ENCODE results near the gene PANK3.

DNA sequence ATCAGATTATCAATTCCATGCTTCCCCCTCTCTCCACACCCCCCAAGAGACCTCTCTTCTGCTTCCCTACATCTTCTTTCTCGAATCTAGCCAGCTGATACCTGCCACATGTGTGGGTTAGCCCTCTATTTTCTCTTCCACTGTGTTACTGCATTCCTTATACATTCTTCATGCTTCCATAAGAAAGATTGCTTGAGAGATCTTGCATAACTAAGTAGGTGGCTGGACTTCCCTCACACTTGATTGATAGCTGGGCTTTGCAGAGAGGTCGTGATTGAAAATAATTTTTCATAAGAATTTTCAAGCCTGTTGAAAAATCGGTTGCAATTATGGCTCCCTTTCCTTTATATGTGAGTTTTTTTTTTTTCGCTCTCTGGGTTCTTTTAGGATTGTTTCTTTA lies 33.0 kb upstream of the PANK3 start:
- TF ChIP-seq, protein P1, sequence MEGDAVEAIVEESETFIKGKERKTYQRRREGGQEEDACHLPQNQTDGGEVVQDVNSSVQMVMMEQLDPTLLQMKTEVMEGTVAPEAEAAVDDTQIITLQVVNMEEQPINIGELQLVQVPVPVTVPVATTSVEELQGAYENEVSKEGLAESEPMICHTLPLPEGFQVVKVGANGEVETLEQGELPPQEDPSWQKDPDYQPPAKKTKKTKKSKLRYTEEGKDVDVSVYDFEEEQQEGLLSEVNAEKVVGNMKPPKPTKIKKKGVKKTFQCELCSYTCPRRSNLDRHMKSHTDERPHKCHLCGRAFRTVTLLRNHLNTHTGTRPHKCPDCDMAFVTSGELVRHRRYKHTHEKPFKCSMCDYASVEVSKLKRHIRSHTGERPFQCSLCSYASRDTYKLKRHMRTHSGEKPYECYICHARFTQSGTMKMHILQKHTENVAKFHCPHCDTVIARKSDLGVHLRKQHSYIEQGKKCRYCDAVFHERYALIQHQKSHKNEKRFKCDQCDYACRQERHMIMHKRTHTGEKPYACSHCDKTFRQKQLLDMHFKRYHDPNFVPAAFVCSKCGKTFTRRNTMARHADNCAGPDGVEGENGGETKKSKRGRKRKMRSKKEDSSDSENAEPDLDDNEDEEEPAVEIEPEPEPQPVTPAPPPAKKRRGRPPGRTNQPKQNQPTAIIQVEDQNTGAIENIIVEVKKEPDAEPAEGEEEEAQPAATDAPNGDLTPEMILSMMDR (IDR thresholded peaks at IDR 0.05): no peak
- no peak for TF ChIP-seq POLR2A (IDR thresholded peaks at IDR 0.05)
